B cell (primary cell): Measurements from ENCODE around the gene BBX.

Experiments used
- EZH2 ChIP-seq: IDR thresholded peaks from 2 replicates; pipeline ENCODE4 v1.6.1; 2012; ENCODE audit warnings: borderline replicate concordance, low read depth, mild to moderate bottlenecking, moderate library complexity, low read length; ENCODE audit not compliant: insufficient read depth, poor library complexity, severe bottlenecking
- TF ChIP-seq, protein P1 (sequence below): fragments of 200-600 bp; IDR thresholded peaks from one replicate; pipeline ENCODE4 v1.8.0; 2022; ENCODE audit warnings: antibody characterized with exemption, mild to moderate bottlenecking

DNA sequence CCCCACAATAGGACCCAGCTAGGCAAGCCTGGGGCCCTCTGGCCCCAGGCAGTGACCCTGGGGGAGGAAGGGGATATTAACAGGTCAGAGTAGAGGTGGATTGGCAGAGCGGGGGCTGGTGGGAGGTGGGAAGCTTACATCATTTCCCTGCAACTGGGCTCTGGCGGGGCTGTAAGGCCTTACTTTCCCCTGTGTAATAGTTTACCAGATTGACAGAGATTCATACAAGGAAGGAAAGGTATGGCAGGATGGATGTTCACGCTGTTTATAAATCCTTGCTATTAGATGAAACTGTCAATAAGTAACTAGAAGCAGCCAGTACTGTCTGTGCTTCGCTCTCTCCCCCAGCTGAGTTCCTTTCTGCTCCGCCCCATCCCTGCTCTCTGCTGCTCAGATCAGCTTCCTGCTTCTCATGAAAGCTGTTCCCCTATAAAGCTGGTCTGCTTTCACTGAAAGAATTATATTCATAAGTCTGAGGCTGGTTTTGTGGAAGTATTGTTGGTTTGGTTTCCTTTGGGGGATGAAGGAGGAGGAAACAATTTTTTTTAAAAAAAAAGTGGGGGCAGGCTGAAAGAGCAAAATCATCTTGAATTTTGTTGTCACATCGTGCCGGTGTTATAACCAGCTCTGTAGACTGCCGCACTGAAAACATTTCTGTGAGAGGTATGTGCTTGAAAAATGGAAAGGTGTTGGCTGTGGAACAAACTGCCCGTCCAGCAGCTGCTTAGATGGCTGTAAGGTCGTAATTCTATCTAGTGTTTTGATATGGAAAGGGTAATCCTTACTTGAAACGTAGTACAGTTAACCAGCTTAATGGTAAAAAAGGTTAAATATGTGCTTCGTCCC, 76.4 kb downstream of the BBX start:
- TF ChIP-seq EZH2 = no peak
- TF ChIP-seq, protein P1, sequence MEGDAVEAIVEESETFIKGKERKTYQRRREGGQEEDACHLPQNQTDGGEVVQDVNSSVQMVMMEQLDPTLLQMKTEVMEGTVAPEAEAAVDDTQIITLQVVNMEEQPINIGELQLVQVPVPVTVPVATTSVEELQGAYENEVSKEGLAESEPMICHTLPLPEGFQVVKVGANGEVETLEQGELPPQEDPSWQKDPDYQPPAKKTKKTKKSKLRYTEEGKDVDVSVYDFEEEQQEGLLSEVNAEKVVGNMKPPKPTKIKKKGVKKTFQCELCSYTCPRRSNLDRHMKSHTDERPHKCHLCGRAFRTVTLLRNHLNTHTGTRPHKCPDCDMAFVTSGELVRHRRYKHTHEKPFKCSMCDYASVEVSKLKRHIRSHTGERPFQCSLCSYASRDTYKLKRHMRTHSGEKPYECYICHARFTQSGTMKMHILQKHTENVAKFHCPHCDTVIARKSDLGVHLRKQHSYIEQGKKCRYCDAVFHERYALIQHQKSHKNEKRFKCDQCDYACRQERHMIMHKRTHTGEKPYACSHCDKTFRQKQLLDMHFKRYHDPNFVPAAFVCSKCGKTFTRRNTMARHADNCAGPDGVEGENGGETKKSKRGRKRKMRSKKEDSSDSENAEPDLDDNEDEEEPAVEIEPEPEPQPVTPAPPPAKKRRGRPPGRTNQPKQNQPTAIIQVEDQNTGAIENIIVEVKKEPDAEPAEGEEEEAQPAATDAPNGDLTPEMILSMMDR = no peak
